HG03045 (cell line): ENCODE measurements around the gene UBAP2L.
"Not testable (repeated sequence)": the region's sequence is repeated elsewhere in the genome, so short reads cannot be mapped to it uniquely, and the experiment has no call there.

ENCODE experiments used
- ATAC-seq: cut with Tn5 transposase; IDR thresholded peaks from one replicate; pipeline ENCODE4 v1.9.1; 2021; ENCODE audit warnings: mild to moderate bottlenecking, moderate library complexity; ENCODE audit not compliant: unreplicated experiment

Gene UBAP2L

DNA sequence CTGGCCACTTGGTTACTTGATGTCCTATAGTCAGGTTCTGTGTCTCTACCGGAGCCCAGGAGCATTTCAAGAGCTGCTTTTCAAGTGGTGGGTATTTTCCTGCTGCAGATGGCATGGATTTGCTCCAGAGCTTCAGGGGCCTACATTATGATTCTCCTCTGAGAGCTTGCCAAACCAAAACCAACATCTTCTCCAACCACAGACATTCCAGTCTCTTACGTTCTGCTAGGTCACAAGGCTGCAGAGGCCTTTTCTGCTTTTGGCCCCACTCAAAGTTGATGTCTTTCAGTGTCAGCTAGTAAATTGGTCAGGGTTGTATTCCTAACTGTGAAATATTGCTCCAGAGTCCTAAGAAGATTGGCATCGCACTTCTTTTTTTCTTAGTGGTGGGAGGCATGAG is 85.4 kb downstream of the UBAP2L start:
- no peak for ATAC-seq

DNA sequence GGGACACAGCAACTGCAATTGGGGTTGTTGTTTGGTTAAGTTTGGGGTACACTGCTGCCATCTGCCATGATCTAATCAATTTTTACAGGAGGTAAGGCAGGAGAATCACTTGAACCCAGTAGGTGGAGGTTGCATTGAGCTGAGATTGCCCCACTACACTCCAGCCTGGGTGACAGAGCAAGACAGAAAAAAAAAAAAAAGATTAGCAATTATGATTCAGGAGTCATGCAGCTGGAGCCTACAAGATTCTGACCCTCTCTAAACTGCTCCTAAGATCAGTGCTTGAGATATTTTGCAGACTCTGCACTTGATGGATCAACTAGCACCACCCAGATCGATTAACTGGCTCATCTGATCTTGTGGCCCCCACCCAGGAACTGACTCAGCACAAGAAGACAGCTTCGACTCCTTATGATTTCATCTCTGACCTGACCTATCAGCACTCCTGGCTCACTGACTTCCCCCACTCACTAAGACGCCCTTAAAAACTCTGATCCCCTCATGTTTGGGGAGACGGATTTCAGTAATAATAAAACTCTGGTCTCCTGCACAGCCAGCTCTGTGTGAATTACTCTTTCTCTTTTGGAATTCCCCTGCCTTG is 87.0 kb downstream of the UBAP2L start:
- not testable (repeated sequence) for ATAC-seq

DNA sequence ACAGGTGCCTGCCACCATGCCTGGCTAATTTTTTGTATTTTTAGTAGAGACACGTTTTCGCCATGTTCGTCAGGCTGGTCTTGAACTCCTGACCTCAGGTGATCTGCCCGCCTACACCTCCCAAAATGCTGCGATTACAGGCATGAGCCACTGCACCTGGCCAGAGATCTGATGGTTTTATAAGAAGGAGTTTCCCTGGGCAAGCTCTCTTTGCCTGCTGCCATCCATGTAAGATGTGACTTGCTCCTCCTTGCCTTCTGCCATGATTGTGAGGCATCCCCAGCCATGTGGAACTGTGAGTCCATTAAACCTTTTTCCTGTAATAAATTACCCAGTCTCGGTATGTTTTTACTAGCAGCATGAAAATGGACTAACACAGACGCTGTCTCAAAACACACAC is 88.4 kb downstream of the UBAP2L start:
- ATAC-seq, result not testable (repeated sequence)

DNA sequence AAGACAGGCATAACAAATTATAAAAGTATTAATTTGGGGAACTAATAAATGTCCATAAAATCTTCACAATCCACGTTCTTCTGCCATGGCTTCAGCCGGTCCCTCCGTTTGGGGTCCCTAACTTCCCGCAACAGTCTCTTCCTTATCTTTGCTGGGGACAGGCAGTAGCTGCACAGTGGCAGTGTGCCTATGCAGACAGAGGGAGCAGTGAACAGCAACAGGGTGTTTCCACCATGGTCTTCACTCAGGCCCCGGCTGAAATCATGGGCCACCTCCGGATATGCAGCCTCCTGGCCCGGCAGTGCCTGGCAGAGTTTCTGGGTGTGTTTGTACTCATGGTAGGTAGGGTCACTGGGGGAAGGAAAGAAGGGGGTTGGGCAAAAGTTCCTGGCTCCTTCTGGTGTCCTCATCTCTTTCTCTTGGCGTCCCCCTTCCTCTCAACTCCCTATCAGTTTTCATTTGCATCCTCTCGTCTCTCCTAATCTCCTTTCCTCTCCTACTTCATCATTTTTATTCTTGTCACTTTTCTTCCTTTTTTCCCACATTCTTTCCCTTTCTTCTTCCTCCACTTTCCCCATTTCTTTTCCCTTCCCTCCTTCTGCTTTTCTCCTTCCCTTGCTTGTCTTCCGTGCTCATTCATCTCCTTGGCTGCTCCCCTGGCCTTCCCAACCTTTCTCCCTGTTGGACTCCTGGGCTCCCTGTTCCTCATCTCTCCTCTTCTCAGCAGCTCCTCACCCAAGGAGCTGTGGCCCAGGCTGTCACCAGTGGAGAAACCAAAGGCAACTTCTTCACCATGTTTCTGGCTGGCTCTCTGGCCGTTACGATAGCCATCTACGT is 91.7 kb downstream of the UBAP2L start:
- ATAC-seq, result not testable (repeated sequence)

DNA sequence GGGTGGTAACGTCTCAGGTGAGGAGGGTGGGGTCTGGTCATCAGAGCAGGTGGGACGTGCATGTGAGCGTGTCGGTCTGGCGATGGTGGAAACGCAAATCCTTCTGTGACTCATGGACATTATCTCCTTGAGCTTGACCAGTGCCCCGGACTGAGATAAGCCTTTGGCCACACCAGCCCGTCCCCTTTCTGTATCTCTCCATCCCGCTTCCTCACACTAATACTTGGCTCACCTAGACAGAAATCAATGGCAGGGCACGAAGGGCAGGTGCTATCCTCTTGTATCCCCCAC is 92.3 kb downstream of the UBAP2L start:
- ATAC-seq, result no peak

DNA sequence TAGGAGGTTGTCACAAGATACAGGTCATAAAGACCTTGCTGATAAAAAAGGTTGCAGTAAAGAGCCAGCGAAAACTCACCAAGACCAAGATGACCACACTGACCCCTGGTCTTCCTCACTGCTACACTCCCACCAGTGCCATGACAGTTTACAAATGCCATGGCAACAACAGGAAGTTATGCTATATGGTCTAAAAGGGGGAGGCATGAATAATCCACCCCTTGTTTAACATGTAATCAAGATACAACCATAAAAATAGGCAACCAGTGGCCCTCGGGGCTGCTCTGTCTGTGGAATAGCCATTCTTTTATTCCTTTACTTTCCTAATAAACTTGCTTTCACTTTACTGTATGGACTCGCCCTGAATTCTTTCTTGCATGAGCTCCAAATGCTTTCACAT is 93.5 kb downstream of the UBAP2L start:
- not testable (repeated sequence) for ATAC-seq

DNA sequence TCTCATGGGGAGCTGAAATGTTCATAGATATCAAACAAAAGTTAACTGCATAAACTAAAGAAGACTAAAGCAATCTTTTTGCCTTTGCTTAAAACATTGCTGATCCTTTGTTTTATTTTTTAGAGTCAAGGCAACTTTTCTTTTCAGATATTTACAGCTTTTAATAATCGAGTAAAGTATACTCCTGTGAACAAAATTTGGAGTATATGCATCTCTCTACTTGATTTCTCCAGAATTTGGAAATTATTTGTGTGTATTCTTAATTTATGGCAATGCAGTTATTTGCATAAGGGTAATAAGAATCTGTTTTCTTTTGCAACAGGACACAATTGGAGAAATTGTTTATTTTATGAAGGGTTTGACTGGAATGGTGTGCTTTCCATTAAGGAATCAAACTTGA is 95.9 kb downstream of the UBAP2L start:
- no peak for ATAC-seq

DNA sequence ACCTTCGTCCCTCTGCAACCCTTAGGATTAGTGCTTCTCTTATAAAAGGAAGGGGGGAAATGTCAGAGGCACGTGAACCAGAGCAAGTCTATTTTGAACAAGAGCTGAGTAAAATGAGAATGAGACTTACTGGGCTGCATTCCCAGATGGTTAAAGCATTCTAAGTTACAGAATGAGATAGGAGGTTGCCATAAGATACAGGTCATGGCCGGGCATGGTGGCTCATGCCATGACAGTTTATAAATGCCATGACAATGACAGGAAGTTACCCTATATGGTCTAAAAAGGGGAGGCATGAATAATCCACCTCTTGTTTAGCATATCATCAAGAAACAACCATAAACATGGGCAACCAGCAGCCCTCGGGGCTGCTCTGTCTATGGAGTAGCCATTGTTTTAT is 97.6 kb downstream of the UBAP2L start:
- ATAC-seq, result no peak
